GM10266 (cell line): Measurements from ENCODE around the gene NUDT13.

Experiments used
- DNase-seq: peaks from one replicate; pipeline ENCODE4 v3.0.0; 2012; ENCODE audit errors: extremely low spot score
- CTCF ChIP-seq: IDR thresholded peaks from 2 replicates; pipeline ENCODE4 v1.5.1; 2012; ENCODE audit warnings: mild to moderate bottlenecking, low read depth; ENCODE audit not compliant: control insufficient read depth, insufficient read depth; ENCODE audit errors: missing control alignments

Gene NUDT13

GRCh38 chr10:73093922-73094850, 16.1 kb upstream of the NUDT13 start:
- no peak for TF ChIP-seq CTCF
- DNase-seq, result no peak

GRCh38 chr10:73094986-73095480, 15.2 kb upstream of the NUDT13 start:
- DNase-seq, result no peak
- TF ChIP-seq CTCF, result no peak

GRCh38 chr10:73095481-73096021, 14.7 kb upstream of the NUDT13 start:
- peak; percentile 35 for DNase-seq

GRCh38 chr10:73096041-73096448, 14.2 kb upstream of the NUDT13 start:
- DNase-seq, result peak; percentile 52
- TF ChIP-seq CTCF, result no peak

More at GRCh38 chr10:73095481-73096021, 14.7 kb upstream of the NUDT13 start:
- no peak for TF ChIP-seq CTCF

GRCh38 chr10:73096449-73097304, 13.6 kb upstream of the NUDT13 start, which contains the start of gene P4HA1:
Gene P4HA1 (minus strand): TSS chr10:73096866. CDS start chr10:73074883, 21,983 bp downstream.
- peak; percentile 95 for DNase-seq
- TF ChIP-seq CTCF, result peak; percentile 86

- no peak for TF ChIP-seq CTCF
- no peak for DNase-seq
Measured at GRCh38 chr10:73097305-73097670, 13.0 kb upstream of the NUDT13 start.
